GM18861 (cell line): ENCODE results near the gene STEAP3.
"Not testable (repeated sequence)": the region's sequence is repeated elsewhere in the genome, so short reads cannot be mapped to it uniquely, and the experiment has no call there.

Experiments
- ATAC-seq: cut with Tn5 transposase; IDR thresholded peaks from one replicate; pipeline ENCODE4 v1.9.1; 2021; ENCODE audit not compliant: unreplicated experiment

The STEAP3 gene

GRCh38 chr2:119260646-119261492 lies 37.2 kb downstream of the STEAP3 start:
- no peak for ATAC-seq

DNA sequence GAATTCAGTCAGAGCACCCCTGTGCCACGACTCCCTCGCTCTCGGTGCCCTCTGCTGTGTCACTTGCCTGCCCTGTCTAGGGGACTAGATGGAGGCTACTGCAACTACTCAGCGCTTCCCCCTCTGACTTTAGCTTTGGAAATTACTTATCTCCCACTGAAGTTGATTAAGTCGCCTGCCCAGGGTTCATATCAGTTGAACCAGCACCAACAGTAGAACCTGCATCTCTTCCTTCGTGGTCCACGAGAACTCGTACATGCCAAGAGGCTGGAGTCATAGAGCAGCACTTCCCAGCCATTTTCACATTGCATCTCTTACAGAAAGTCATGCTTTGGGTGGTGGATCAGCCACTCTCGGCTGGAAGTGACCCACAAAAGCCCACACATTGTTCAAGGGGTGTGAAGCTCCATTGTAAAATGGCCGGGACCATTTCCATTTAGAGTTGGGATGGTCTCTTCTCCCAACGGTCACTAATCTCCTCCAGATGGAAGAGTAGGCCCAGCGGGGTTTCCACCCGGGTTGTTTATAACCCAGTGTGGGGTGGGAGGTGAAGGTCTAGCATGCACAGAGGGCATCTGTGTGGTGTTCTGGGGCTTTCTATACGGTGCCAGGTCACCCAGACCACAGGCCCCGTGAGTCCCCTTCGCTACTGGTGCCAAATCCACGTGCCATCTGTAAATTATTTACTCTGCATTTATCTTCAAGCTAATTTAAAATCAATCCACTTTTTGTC lies 38.0 kb downstream of the STEAP3 start:
- ATAC-seq, result no peak

- ATAC-seq, result no peak
These were observed 39.4 kb downstream of the STEAP3 start for GRCh38 chr2:119263025-119263424.

DNA sequence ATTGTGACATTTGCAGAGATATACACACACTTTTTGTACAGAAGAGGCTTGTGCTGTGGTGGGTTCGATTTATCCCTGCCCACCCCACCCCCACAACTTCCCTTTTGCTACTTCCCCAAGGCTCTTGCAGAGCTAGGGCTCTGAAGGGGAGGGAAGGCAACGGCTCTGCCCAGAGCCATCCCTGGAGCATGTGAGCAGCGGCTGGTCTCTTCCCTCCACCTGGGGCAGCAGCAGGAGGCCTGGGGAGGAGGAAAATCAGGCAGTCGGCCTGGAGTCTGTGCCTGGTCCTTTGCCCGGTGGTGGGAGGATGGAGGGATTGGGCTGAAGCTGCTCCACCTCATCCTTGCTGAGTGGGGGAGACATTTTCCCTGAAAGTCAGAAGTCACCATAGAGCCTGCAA lies 40.0 kb downstream of the STEAP3 start:
- ATAC-seq, result no peak

- ATAC-seq, result peak; percentile 90
These were observed 41.4 kb downstream of the STEAP3 start for GRCh38 chr2:119264781-119265692.

DNA sequence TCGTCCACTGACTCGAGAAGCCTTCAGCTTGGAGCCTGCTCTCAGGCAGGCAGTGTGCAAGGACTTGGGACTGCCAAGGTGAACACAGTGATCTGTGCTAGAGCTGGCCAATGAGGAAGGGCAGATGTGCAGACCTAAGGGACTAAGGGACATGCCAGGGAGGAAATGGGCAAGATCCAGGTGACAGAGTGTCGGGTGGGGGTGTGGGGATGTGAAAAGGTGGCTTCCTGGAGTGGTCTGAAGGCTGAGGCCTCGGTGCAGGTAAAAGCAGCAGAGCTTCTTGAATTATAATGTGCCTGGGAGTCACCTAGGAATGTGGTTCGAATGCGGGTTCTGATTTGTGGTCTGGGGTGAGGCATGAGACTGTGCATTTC lies 42.0 kb downstream of the STEAP3 start:
- no peak for ATAC-seq

GRCh38 chr2:119266091-119266589 lies 42.5 kb downstream of the STEAP3 start:
- no peak for ATAC-seq

DNA sequence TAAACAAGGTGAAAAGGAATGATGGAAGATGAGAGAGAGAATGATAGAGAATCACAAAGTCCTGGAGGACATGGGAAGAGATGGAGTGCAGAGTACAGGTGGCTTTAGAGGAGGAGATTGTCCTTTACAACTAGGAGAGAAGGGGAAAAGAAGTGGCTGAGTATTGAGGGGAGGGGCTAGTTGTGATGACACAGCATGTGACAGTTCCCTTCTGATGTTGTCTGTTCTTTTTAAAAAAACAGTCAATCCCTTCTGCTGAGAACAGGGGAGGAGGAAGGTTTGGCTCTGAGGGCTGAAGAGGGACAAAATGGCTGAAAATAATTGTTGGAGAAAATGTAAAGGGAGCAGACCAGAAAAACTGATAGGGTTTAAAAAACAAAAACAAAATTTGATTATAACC lies 44.0 kb downstream of the STEAP3 start:
- ATAC-seq, result no peak

DNA sequence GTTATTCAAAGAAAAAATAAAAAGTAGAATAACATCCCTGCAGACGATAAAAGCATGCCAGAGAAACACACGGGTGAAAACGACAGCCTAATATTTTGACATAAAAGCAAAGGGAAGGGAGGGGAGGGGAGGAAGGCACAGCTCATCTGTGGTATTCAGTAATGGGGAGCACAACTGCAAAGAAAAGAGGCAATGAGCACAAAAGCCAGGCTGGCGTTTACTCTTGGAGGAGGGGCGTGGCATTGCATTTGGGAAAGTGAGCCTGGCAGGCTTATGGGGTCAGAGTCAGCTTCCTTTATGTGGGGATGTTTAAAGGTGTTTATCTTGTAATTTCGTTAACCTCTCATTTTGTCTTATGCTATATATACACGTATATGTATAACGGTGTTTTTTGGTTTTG lies 53.2 kb downstream of the STEAP3 start:
- ATAC-seq, result no peak

DNA sequence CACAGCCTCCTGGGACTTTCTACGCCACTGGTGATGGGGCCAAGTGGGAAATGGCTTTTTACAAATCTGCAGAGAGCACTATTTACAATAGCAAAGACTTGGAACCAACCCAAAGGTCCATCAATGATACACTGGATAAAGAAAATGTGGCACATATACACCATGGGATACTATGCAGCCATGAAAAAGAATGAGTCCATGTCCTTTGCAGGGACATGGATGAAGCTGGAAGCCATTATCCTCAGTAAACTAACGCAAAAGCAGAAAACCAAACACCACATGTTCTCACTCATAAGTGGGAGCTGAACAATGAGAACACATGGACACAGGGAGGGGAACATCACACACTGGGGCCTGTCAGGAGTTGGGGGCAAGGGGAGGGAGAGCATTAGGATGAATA lies 54.8 kb downstream of the STEAP3 start:
- not testable (repeated sequence) for ATAC-seq

- no peak for ATAC-seq
These were observed 55.3 kb downstream of the STEAP3 start for GRCh38 chr2:119278946-119279345.

DNA sequence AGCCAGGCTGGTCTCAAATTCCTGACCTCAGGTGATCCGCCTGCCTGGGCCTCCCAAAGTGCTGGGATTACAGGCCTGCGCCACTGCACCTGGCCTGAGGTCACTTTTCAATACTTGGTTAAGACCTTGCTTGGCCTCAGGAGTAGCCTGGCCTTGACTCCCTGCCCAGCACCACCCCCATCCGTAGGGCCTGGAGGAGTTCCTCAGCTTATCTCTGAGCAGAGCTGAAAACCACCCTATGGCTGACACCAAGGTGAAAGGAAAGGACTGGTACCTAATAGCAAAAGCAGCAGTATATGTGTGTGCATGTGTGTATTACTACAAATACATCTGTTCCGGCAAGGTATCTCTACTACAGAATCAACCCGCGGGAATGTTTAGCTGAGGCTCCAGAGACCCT lies 56.0 kb downstream of the STEAP3 start:
- no peak for ATAC-seq

DNA sequence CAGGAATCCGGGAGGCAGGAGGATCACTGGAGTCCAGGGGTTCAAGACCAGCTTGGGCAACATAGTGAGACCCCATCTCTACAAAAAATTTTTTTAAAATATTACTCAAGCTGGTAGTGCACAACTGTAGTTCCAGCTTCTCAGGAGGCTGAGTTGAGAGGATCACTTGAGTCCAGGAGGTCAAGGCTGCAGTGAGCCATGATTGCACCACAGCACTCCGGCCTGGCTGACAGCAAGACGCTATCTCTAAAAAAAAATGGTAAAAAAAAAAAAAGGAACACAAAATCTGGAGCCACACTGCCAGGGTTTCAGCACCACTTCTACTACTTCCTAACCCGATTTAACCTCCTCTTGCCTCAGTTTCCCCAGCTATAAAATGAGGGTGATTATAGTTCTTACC lies 57.0 kb downstream of the STEAP3 start:
- no peak for ATAC-seq

GRCh38 chr2:119282146-119282995 lies 58.7 kb downstream of the STEAP3 start:
- no peak for ATAC-seq

GRCh38 chr2:119282996-119283511 lies 59.4 kb downstream of the STEAP3 start:
- ATAC-seq, result no peak

DNA sequence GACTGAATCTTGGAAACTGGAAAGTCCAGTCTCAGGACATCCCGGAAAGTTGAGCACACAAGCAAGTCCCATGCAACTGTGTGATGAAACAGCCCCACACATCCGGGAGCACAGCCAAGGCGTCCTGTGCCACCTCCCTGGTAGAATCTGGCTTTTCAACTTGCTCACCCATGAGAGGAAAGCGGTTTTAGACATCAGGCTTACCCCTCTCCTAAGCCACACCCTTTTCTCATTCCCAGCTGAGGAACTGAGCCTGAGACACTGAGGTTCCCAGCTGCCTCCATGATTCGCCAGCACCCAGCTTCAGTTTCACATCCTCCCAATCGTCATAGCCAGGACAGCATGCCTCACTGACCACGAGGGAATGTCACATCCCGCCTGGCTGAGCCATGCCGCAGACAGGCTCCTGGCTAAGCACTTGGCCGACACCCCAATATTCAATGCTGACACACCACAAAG lies 60.3 kb downstream of the STEAP3 start:
- ATAC-seq, result no peak

GRCh38 chr2:119286661-119287060 lies 63.0 kb downstream of the STEAP3 start:
- ATAC-seq, result no peak

- ATAC-seq, result no peak
These were observed 64.9 kb downstream of the STEAP3 start for GRCh38 chr2:119288576-119288975.

- no peak for ATAC-seq
These were observed 65.5 kb downstream of the STEAP3 start for GRCh38 chr2:119289093-119289492.

GRCh38 chr2:119289642-119290041 lies 66.0 kb downstream of the STEAP3 start:
- ATAC-seq, result no peak
